DND-41 (cell line): ENCODE results near the gene MORN5.
"Not testable (repeated sequence)": the region's sequence is repeated elsewhere in the genome, so short reads cannot be mapped to it uniquely, and the experiment has no call there.

ENCODE experiments used
- CTCF ChIP-seq: IDR thresholded peaks from 2 replicates; pipeline ENCODE4 v1.5.1; 2012; ENCODE audit warnings: borderline replicate concordance, low read length, moderate library complexity, mild to moderate bottlenecking; ENCODE audit not compliant: poor library complexity, severe bottlenecking; ENCODE audit errors: extremely low read depth
- EZH2 ChIP-seq: IDR thresholded peaks from 3 replicates; pipeline ENCODE4 v1.6.1; 2012; ENCODE audit warnings: borderline replicate concordance, low read depth, mild to moderate bottlenecking, moderate library complexity, low read length, inconsistent platforms; ENCODE audit not compliant: severe bottlenecking

GRCh38 chr9:122117241-122117640 lies 42.5 kb upstream of the MORN5 start:
- TF ChIP-seq CTCF, EZH2: not testable (repeated sequence)
